Mammary epithelial cell (primary cell): ENCODE results near the gene PTPRH.

ENCODE experiments used
- CTCF ChIP-seq, 2 donors: IDR thresholded peaks in 1 of 2; conservative IDR thresholded peaks in 1 of 2; 2 replicates each; pipeline ENCODE4 v1.5.1; 2011 to 2012; ENCODE audit warnings: inconsistent platforms in 2 of 2, low read length in 2 of 2, mild to moderate bottlenecking in 2 of 2, control low read depth in 1 of 2, low read depth in 1 of 2; ENCODE audit not compliant: insufficient read depth in 1 of 2; ENCODE audit errors: extremely low read depth in 1 of 2
- EZH2 ChIP-seq: IDR thresholded peaks from 2 replicates; pipeline ENCODE4 v1.6.1; 2012; ENCODE audit warnings: low read length, inconsistent platforms, borderline replicate concordance

- no peak for TF ChIP-seq EZH2
- TF ChIP-seq CTCF (conservative IDR thresholded peaks at IDR 0.05 in 1 of 2, IDR thresholded peaks at IDR 0.05 in 1 of 2; ENCODE audit: extremely low read depth in 1 of 2, insufficient read depth in 1 of 2, low read depth in 1 of 2, low read length in 2 of 2): no peak
These were observed 50.9 kb downstream of the PTPRH start for GRCh38 chr19:55158423-55158822.
